Activated CD4-positive, alpha-beta T cell treated with anti-CD3 and anti-CD28 coated beads, Interleukin-2, Interleukin-4, amounts not matched to agents 100 ng/mL and 50 ng/mL, durations not matched to agents 16 hours and 8 hours (primary cell): ENCODE measurements around the gene CRTAP.
"Not testable (repeated sequence)": the region's sequence is repeated elsewhere in the genome, so short reads cannot be mapped to it uniquely, and the experiment has no call there.

Source experiments
- DNase-seq: peaks from one replicate; pipeline ENCODE4 v3.0.0-alpha.2; 2020; ENCODE audit warnings: low spot score

CRTAP gene

DNA sequence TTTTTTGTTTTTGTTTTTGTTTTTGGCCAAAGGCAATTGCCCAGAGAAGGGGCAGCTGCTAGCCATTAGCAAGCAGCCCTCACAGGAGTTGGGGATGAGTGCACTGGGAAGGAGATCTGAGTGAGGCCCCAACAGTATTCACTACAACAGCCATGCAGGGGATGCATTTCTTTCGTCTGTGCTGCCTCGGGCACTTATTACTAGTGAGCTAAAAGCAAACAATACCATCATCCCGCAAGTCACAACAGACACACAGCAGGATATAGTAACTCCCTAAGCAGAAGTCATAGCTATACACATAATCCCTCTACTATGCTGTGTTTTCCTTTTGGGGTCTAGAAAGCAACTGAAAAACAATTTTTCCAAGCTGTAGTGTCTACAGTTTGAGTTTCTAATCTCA lies 27.2 kb downstream of the CRTAP start:
- no peak for DNase-seq

- peak; percentile 25 for DNase-seq
These were observed 30.6 kb downstream of the CRTAP start for GRCh38 chr3:33144433-33144832.

DNA sequence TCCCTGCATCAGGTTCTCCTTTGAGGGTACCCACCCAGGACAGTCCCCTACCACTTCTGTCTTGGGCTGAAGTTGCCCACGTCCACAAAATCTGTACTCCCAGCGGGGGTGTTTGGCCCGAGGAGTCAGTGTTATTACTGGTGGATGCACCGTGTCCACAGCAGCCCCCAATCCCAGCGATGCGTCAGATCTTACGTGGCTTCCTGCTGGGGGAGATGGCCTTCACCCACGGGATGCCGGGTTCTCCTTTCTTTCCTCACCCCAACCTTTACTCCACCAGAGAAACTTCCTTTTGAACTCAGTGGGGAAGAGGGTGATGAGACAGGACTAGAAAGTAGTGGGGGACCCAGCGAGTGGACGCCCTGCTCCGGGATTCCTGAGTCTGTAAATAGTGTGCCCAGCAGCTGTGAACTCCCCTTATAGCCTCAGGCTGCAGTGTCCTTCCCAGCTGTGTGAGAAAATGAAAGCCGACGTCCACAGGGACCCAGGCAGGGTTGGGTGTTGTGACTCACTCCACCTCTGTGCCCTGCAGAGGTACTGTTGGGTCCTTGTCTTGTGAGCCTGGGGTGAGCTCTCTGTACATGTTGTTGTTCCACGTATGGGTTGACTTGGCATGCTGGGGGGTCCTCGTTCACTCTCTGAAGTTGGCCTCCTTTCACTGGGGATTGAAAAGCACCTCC lies 31.5 kb downstream of the CRTAP start:
- DNase-seq, result no peak

- no peak for DNase-seq
These were observed 32.2 kb downstream of the CRTAP start for GRCh38 chr3:33145901-33146580.

GRCh38 chr3:33146791-33147445 lies 33.1 kb downstream of the CRTAP start:
- no peak for DNase-seq

GRCh38 chr3:33149342-33149741 lies 35.5 kb downstream of the CRTAP start:
- DNase-seq, result no peak

DNA sequence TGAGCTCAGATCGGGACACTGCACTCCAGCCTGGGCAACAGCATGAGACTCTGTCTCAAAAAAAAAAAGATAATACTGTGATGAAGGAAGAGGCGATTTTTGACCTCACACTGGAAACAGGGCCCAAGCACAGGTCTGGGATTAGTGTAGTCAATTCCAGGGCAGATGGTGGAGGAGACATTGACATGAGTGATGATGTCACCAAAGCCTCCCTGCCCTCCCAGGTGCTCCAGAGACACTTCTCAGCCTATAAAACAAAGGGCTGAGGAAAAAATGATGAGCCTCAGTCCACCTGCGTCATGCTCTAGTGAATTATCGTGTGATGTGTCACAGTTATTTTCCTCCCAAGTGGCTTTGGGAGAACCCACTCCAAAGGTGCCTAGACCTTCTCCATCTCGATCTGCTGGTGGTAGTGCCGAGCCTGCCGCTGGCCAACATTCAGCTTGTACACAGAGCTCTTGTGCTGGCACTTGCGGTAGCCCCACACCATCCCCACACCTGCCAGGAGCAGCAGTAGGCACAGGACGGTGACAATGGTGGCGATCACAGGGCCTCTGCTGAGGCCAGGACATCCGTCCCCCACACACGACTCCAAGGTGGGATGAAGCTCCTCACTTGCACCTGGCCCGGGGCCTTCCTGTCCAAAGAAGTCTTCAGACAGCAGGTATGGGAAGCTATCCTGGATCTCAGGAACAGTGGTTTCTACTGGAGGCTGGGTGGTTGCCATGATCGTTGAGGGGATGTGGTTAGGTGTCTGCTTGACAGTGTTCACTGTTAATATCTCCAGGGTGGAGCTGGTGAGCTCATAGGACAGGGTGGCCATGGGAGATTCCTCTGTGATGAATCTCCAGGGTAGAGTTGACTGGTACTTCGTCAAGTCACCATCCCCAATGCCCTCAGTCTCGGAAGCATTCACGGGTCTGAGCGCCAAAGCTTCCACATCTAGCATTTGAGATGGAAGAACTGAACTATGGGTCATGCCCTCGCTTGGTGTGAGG lies 38.8 kb downstream of the CRTAP start:
- no peak for DNase-seq

GRCh38 chr3:33153782-33154181 lies 40.0 kb downstream of the CRTAP start:
- no peak for DNase-seq

DNA sequence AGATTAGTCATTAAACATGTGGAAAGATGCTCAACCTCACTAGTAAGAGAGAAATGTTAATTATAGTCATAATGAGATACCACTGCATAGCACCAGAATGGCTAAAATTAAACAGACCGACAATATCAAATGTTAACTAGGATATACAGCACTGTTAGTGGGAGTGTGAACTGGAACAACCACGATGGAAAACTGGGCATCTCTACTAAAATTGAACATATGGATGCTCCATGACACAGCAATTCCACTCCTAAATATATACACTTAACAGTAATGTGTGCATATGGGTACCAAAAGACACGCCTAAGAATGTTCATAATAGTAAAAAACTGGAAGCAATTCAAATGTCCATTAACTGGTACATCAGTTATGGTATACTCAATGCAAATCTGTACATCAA lies 41.5 kb downstream of the CRTAP start:
- no peak for DNase-seq

GRCh38 chr3:33159234-33159633 lies 45.4 kb downstream of the CRTAP start:
- no peak for DNase-seq

- DNase-seq, result no peak
These were observed 46.2 kb downstream of the CRTAP start for GRCh38 chr3:33159981-33160380.

GRCh38 chr3:33162621-33163020 lies 48.8 kb downstream of the CRTAP start:
- not testable (repeated sequence) for DNase-seq

- DNase-seq, result no peak
These were observed 51.6 kb downstream of the CRTAP start for GRCh38 chr3:33165372-33165771.

DNA sequence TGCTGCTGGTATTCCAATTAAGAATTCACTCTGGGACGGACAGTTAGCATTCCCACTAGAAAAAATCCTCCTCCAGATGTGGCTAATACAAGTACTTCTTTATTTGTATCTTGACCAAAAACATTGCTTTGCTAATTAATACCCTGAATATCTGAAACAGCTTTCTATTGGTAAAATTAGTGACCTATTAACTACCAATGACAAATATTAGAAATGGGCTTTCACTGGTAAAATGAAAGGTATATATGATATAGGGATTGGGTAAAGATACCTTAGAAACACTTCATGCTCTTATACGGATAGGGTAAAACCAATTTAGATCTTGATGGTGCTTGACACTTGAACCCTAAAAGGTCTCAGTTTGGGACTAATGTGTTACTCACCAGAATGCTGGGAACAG lies 52.3 kb downstream of the CRTAP start:
- DNase-seq, result no peak

DNA sequence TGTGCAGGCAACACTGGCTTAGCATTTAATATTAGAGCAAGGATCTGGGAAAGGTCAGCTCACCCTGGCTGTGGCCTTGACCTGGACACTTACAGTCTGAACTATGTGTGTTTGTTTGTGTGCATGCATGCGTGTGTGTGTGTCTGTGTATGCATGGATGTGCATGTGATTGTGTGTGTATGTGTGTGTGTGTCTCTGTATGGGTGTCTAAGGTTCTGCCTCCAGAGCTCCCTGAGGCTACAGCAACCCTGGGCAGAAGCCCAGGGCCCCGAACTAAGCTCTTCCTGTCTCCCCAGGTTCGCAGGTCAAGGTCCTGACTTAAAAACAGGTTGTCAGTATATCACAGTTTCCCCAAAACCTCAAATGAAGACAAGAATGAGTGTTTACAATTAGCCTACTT lies 53.5 kb downstream of the CRTAP start:
- DNase-seq, result no peak

DNA sequence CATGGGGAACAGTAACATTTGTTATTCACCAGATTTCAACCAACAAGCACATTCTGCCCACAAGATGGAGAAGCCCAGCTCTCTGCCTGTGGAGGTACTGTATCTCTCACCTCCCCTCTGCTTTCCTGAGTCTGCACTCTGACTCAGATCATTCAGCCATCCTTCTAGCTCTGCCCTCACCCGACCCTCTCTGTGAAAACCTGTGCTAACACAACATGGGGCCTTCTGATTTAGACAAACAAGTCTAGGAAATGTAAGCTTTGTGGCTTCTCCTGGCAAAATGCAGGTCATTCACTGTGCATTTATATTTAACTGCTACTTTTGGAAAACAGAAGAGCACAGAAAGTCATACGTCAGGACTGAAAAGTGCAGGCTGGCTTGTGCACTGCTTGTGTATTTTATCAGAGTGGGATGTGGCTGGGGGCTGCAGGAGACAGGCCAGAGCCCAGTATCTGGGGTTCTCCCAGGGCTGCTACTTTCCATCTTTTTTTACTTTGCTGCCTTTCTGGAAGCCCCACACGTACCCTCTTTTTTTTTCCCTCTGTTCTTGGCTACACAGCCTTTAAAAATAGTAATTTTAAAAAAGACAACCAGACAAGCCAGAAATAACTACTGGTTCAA lies 54.0 kb downstream of the CRTAP start:
- DNase-seq, result no peak

DNA sequence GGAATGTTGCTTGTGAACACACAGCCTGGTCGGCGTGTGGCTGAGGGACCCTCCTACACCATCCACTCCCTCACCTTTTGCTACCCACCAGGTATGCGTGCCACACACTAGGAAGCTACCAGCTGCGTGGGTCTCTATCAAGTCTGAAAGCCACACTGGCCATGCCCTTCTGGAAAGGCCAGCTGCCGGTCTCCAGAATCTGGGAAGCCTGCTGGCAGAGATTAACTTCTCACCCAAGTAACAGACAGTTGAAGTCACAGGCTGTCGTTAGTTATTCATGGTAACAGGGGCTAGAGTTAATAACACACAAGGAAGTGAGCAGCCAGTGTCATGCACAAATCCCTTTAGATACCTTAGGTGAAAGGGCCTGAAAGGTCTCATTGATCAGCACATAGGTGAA lies 56.7 kb downstream of the CRTAP start:
- DNase-seq, result no peak

- DNase-seq, result peak; percentile 12
These were observed 57.8 kb downstream of the CRTAP start for GRCh38 chr3:33171580-33171979.

GRCh38 chr3:33173103-33173502 lies 59.3 kb downstream of the CRTAP start:
- DNase-seq, result no peak

DNA sequence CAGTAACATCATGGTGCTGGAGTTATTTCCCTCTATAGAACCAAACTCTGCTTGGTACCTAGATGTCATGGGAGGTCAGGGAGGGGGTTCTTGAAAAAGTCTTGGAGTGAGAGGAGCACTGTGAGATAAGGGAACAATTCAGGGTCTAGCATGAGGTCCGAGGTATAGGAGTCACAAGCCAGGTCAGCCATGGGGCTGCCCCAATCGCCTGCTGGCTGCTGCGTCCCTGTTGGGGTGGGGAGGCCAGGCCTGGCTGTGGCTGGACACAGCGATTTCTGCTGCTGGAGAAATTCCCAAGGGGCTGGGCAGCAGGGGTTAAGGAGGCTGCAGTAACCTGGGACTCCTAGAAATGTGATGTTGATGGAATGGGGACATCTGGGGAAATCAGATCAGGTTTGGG lies 59.9 kb downstream of the CRTAP start:
- DNase-seq, result no peak

DNA sequence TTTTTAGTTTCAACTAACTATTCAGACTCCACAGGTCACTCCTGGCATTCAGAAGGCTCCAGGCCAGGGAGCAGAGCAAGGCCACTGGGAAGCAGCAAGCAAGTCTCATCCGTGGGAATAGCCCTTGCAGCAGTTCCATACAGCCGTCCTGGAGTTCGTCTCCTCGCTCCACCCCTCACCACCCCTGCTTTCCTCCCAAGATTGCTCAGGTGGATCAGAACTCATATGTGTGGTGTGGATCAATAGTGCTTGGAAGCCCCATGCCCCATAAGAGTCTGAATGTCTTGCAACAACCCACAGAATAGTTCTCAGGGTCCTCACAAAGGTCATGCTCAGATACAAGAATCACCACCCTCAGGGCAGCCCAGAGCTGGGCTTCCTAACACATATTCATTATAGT lies 60.3 kb downstream of the CRTAP start:
- DNase-seq, result no peak
